GM04504 (cell line): ENCODE results near the gene BGN.

Source experiments
- DNase-seq: peaks from one replicate; pipeline ENCODE4 v3.0.0-alpha.2; 2012; ENCODE audit warnings: low read depth

Gene BGN

GRCh38 chrX:153526801-153527200 is 32.0 kb downstream of the BGN start:
- DNase-seq = no peak

- DNase-seq = no peak
Measured at GRCh38 chrX:153527208-153527607, 32.4 kb downstream of the BGN start.

GRCh38 chrX:153530411-153531129 is 35.8 kb downstream of the BGN start:
- DNase-seq = no peak

- no peak for DNase-seq
Measured at GRCh38 chrX:153533091-153533490, 38.3 kb downstream of the BGN start.

GRCh38 chrX:153537080-153537479 is 42.3 kb downstream of the BGN start:
- DNase-seq = no peak

GRCh38 chrX:153537526-153538295 is 42.9 kb downstream of the BGN start:
- no peak for DNase-seq

GRCh38 chrX:153538424-153538823 is 43.6 kb downstream of the BGN start:
- no peak for DNase-seq

- DNase-seq = peak; percentile 31
Measured at GRCh38 chrX:153539171-153539978, 44.6 kb downstream of the BGN start.

- DNase-seq = no peak
Measured at GRCh38 chrX:153539979-153540358, 45.2 kb downstream of the BGN start.

GRCh38 chrX:153544727-153545126 is 49.9 kb downstream of the BGN start:
- no peak for DNase-seq

- no peak for DNase-seq
Measured at GRCh38 chrX:153546386-153546785, 51.6 kb downstream of the BGN start.

- no peak for DNase-seq
Measured at GRCh38 chrX:153547195-153547594, 52.4 kb downstream of the BGN start.

- no peak for DNase-seq
Measured at GRCh38 chrX:153549231-153549630, 54.5 kb downstream of the BGN start.

- no peak for DNase-seq
Measured at GRCh38 chrX:153549807-153550206, 55.0 kb downstream of the BGN start.

GRCh38 chrX:153551135-153551534 is 56.4 kb downstream of the BGN start:
- peak; percentile 18 for DNase-seq

- DNase-seq = peak; percentile 11
Measured at GRCh38 chrX:153554519-153555167, 59.9 kb downstream of the BGN start.

GRCh38 chrX:153556767-153557166 is 62.0 kb downstream of the BGN start:
- DNase-seq = no peak

- DNase-seq = no peak
Measured at GRCh38 chrX:153557618-153558355, 63.0 kb downstream of the BGN start.
